Heart left ventricle (tissue), 16 donors: ENCODE data around the gene CDCA3. TPM values are rescaled to one million over a fixed set of nuclear protein-coding genes. Genes with fewer than 3 reads are reported as not detected.

Experiments
- ATAC-seq, 4 donors: fragments of 200-7000 bp; cut with Tn5 transposase; one replicate each; pipeline ENCODE4 v1.9.1; 2020 to 2022; ENCODE audit warnings: moderate library complexity in 4 of 4, mild to moderate bottlenecking in 3 of 4, moderate number of reproducible peaks in 1 of 4
- DNase-seq, 5 donors: peaks; one replicate each; pipeline ENCODE4 v3.0.0-alpha.2; 2020
- H3K27ac ChIP-seq, 12 donors: fragments of 200-600 bp; sonication (generic) in 4 of 12; one replicate each; pipeline versions ENCODE4 v1.5.0 to v1.8.0; 2016 to 2022; ENCODE audit warnings: mild to moderate bottlenecking in 2 of 12
- H3K27me3 ChIP-seq, 9 donors: fragments of 200-600 bp; sonication (generic) in 2 of 9; one replicate each; pipeline versions ENCODE4 v1.5.1 to v1.8.0; 2016 to 2022; ENCODE audit warnings: mild to moderate bottlenecking in 3 of 9
- H3K36me3 ChIP-seq, 9 donors: fragments of 200-600 bp; sonication (generic) in 2 of 9; one replicate each; pipeline versions ENCODE4 v1.5.0 to v1.8.0; 2018 to 2022; ENCODE audit warnings: mild to moderate bottlenecking in 2 of 9
- H3K4me1 ChIP-seq, 12 donors: fragments of 200-600 bp; sonication (generic) in 4 of 12; one replicate each; pipeline versions ENCODE4 v1.5.0 to v1.8.0; 2016 to 2022; ENCODE audit warnings: mild to moderate bottlenecking in 3 of 12
- H3K4me3 ChIP-seq, 12 donors: fragments of 200-600 bp; sonication (generic) in 4 of 12; one replicate each; pipeline versions ENCODE4 v1.5.0 to v1.8.0; 2017 to 2022; ENCODE audit warnings: mild to moderate bottlenecking in 9 of 12, moderate library complexity in 4 of 12
- H3K9me3 ChIP-seq, 12 donors: fragments of 200-600 bp; sonication (generic) in 4 of 12; one replicate each; pipeline versions ENCODE4 v1.5.0 to v1.8.0; 2016 to 2022; ENCODE audit warnings: mild to moderate bottlenecking in 1 of 12
- CTCF ChIP-seq, 12 donors: fragments of 200-600 bp; sonication (generic) in 4 of 12; IDR thresholded peaks; one replicate each; pipeline versions ENCODE4 v1.5.0 to v1.8.0; 2018 to 2022; ENCODE audit warnings: antibody characterized with exemption in 12 of 12, mild to moderate bottlenecking in 5 of 12
- POLR2A ChIP-seq, 2 donors: fragments of 450-650 bp; IDR thresholded peaks; one replicate each; pipeline ENCODE4 v1.6.1; 2017; ENCODE audit warnings: antibody characterized with exemption in 2 of 2, mild to moderate bottlenecking in 2 of 2, moderate library complexity in 2 of 2
- WGBS, 4 donors: extraction: QIAGEN DNeasy Blood & Tissue Kit in 2 of 4; methylation state at CpG; one replicate each; pipeline versions ENCODE4 v1.1.5 to v1.1.7; 2013 to 2018; 5-methylcytosine and 5-hydroxymethylcytosine counted together
- intact Hi-C, 10 donors: fragments of 100-400 bp; cut with DNase I; formaldehyde crosslinking; loops; one replicate each; pipeline versions ENCODE4 v1.11.1 to v1.14.2; 2022
- polyA plus RNA-seq, 2 donors: library from polyadenylated mRNA; stranded (reverse); fragments of 200-250 nt; gene quantifications; one replicate each; pipeline ENCODE4 v1.2.3, GENCODE V29; 2013
- total RNA-seq, 9 donors: library from RNA; depleted of rRNA in 2 of 9; stranded (reverse); fragments of >200 nt in 2 of 9; fragmentation: NEBNext Ultra II Directional in 3 of 9; extraction: Animal tissue kit (Norgen Biotek cat#: 25700) in 3 of 9; gene quantifications; one replicate each; pipeline versions ENCODE4 v1.1.0 to v1.2.4, GENCODE V29; 2016 to 2023
- donor health status: ischemic (EF 13 %, LVEDD 7.1; RV severe dilation, severe dysfunction).
- donor health status: healthy with polysubstance abuse.
- donor health status: DM: no; HTN: yes; CAD: no.
- donor health status: DM: no; HTN: no; CAD: no.
- donor health status: ischemic (EF 25% LVEDD 6.9; RV normal size, moderate dysfunction).
- donor health status: ischemic (EF 25% LVEDD 5.7; RV mildly dilated, moderate dysfunction).
- donor health status: healthy.
- donor health status: DM: yes; HTN: yes; CAD: no.
- donor health status: ischemic (EF 35%, LVEDD 5.7; RV mildly dilated, moderate dysfunction).
- donor health status: nonischemic (EF 11% LVEDD 7.7; RV severe dilation, severe dysfunction).
- donor health status: DM: yes; HTN: yes; CAD: no.
- donor health status: PGD.
- donor health status: ischemic (EF 29% LVEDD 5.4; RV normal size, mild dysfunction).
- donor health status: nonischemic (EF 23%, LVEDD 6.1; RV moderate dilation, normal function).

CDCA3 gene
- total and polyA plus RNA-seq, 11 donors = 0.42 to 8.3 (median 0.93) TPM; not detected in 1

- DNase-seq (peak; percentile 77 to 80 (median 78)), ATAC-seq (peak in 1 of 4 donors; percentile 8)
- 28 to 41% (median 33%) methylated on average over 9 to 12 of the region's 12 CpGs for WGBS, 4 donors
- H3K36me3 ChIP-seq = peaks cover 0 to 48% (median 41%) of the 10 kb centered on the region in 9 donors
- no peaks in the 10 kb centered on the region for H3K9me3 ChIP-seq
- peak overlapping the region in 10 of 12 donors; percentile 77 to 100 (median 98) for H3K4me3 ChIP-seq
- peak overlapping the region in 11 of 12 donors; percentile 29 to 100 (median 99) for H3K27ac ChIP-seq
- intact Hi-C loops = loop anchor here in 4 of 10 donors (5.0 to 10.0 kb wide), 6 partner anchors 58 to 243 kb away; partner anchors contain the start of genes MLF2 (in 2 of the 4) and ATN1 (in 1 of the 4)
- TF ChIP-seq CTCF (IDR thresholded peaks at IDR 0.05) (peak; percentile 85 to 95 (median 92)), POLR2A (IDR thresholded peaks at IDR 0.05) (peak in 1 of 2 donors; percentile 15)
- H3K4me1 ChIP-seq = peaks cover 15 to 58% (median 47%) of the 10 kb centered on the region in 12 donors
- H3K27me3 ChIP-seq = no peaks in the 10 kb centered on the region
Observed at GRCh38 chr12:6869049-6870021, 18.2 kb upstream of the CDCA3 start.

GRCh38 chr12:6868211-6869048, 17.3 kb upstream of the CDCA3 start:
- Histone ChIP-seq H3K4me1 (peaks cover 15 to 52% (median 44%) of the 10 kb centered on the region in 12 donors), H3K27me3 (no peaks in the 10 kb centered on the region), H3K4me3 (peak overlapping the region; percentile 77 to 100 (median 98)), H3K27ac (peak overlapping the region; percentile 96 to 100 (median 99)), H3K9me3 (no peaks in the 10 kb centered on the region), H3K36me3 (peaks cover 0 to 57% (median 49%) of the 10 kb centered on the region in 9 donors)
- TF ChIP-seq POLR2A (IDR thresholded peaks at IDR 0.05) (no peak), CTCF (IDR thresholded peaks at IDR 0.05) (no peak)
- WGBS, 4 donors = 7 to 10% (median 8%) methylated on average over 16 to 22 of the region's 22 CpGs
- ATAC-seq (no peak), DNase-seq (peak in 1 of 5 donors; percentile 22)
- intact Hi-C loops = loop anchor here in 2 of 10 donors (5.0 to 10.0 kb wide), 3 partner anchors 96 to 244 kb away; partner anchors contain the start of gene MLF2 (in 2 of the 2)

- WGBS, 4 donors = 0 to 2% (median 1%) methylated on average over 17 to 86 of the region's 86 CpGs
- H3K27me3 ChIP-seq = no peaks in the 10 kb centered on the region
- peak within 1 kb of the TSS; percentile 96 to 100 (median 99) for H3K27ac ChIP-seq
- peak; percentile 89 to 93 (median 90) for DNase-seq
- intact Hi-C loops = loop anchor here in 2 of 10 donors (5.0 to 10.0 kb wide), 3 partner anchors 97 to 245 kb away; partner anchors contain the start of gene MLF2 (in 2 of the 2)
- peak within 1 kb of the TSS; percentile 77 to 100 (median 98) for H3K4me3 ChIP-seq
- ATAC-seq = peak; percentile 66 to 87 (median 82)
- no peaks in the 10 kb centered on the region for H3K9me3 ChIP-seq
- H3K4me1 ChIP-seq = peaks cover 15 to 47% (median 43%) of the 10 kb centered on the region in 12 donors
- H3K36me3 ChIP-seq = peaks cover 0 to 64% (median 57%) of the 10 kb centered on the region in 9 donors
- TF ChIP-seq CTCF (IDR thresholded peaks at IDR 0.05) (peak in 2 of 12 donors; percentile 15 to 23), POLR2A (IDR thresholded peaks at IDR 0.05) (peak; percentile 80 to 99)
Observed at GRCh38 chr12:6867413-6868210, 16.5 kb upstream of the CDCA3 start, which contains the start of gene TPI1. TPI1 (plus strand) TSS chr12:6867531; CDS start chr12:6867567, 36 bp downstream.
